Neural progenitor cell (in vitro differentiated cells): ENCODE data around the gene IMP4. TPM values are rescaled to one million over a fixed set of nuclear protein-coding genes. Genes with fewer than 3 reads are reported as not detected.

Experiments used
- DNase-seq: peaks from one replicate; pipeline ENCODE4 v3.0.0-alpha.2; 2016; ENCODE audit warnings: low spot score
- H2AFZ ChIP-seq: fragments of 200-600 bp; sonication (generic); replicated peaks from 2 replicates; pipeline ENCODE4 v1.6.1; 2016; ENCODE audit warnings: antibody characterized with exemption
- H3F3A ChIP-seq: fragments of 200-600 bp; sonication (generic); 2 replicates; pipeline ENCODE4 v1.6.1; 2016; ENCODE audit warnings: antibody characterized with exemption, low read depth
- H3K27ac ChIP-seq: fragments of 200-600 bp; sonication (generic); 2 replicates; pipeline ENCODE4 v1.5.1; 2016; ENCODE audit warnings: mild to moderate bottlenecking
- H3K27me3 ChIP-seq: fragments of 200-600 bp; sonication (generic); 2 replicates; pipeline ENCODE4 v1.6.1; 2016; ENCODE audit warnings: mild to moderate bottlenecking, moderate library complexity
- H3K36me3 ChIP-seq: fragments of 200-600 bp; sonication (generic); 2 replicates; pipeline ENCODE4 v1.5.1; 2016
- H3K4me1 ChIP-seq: fragments of 200-600 bp; sonication (generic); 2 replicates; pipeline ENCODE4 v1.6.1; 2016; ENCODE audit warnings: mixed run types
- H3K4me2 ChIP-seq: fragments of 200-600 bp; sonication (generic); 2 replicates; pipeline ENCODE4 v1.6.1; 2016
- H3K4me3 ChIP-seq: fragments of 200-600 bp; sonication (generic); 2 replicates; pipeline ENCODE4 v1.5.1; 2016
- H3K79me2 ChIP-seq: fragments of 200-600 bp; sonication (generic); 2 replicates; pipeline ENCODE4 v1.6.1; 2016; ENCODE audit warnings: low read depth
- H3K9ac ChIP-seq: fragments of 200-600 bp; sonication (generic); 2 replicates; pipeline ENCODE4 v1.6.1; 2016
- H3K9me3 ChIP-seq: fragments of 200-600 bp; sonication (generic); 2 replicates; pipeline ENCODE4 v1.5.1; 2016; ENCODE audit warnings: low read depth
- H4K20me1 ChIP-seq: fragments of 200-600 bp; sonication (generic); 2 replicates; pipeline ENCODE4 v1.6.1; 2016; ENCODE audit warnings: low read depth
- H3K27ac Mint-ChIP-seq: 3 replicates; pipeline ENCODE4 v1.8.0; 2021; ENCODE audit warnings: mixed read lengths
- H3K27me3 Mint-ChIP-seq: 2 replicates; pipeline ENCODE4 v1.8.0; 2022; ENCODE audit warnings: low read depth, mild to moderate bottlenecking, inconsistent platforms, moderate library complexity, mixed read lengths; ENCODE audit not compliant: insufficient read depth
- H3K36me3 Mint-ChIP-seq: 3 replicates; pipeline ENCODE4 v1.8.0; 2021; ENCODE audit warnings: mixed read lengths
- H3K4me1 Mint-ChIP-seq: 3 replicates; pipeline ENCODE4 v1.8.0; 2021; ENCODE audit warnings: mixed read lengths
- H3K4me3 Mint-ChIP-seq: 3 replicates; pipeline ENCODE4 v1.8.0; 2021; ENCODE audit warnings: mild to moderate bottlenecking, moderate library complexity, mixed read lengths
- H3K9me3 Mint-ChIP-seq: 3 replicates; pipeline ENCODE4 v1.8.0; 2020; ENCODE audit warnings: mixed read lengths
- CTCF ChIP-seq: fragments of 200-600 bp; sonication (generic); IDR thresholded peaks from 2 replicates; pipeline ENCODE4 v1.5.1; 2017; ENCODE audit warnings: antibody characterized with exemption, mild to moderate bottlenecking
- EZH2 ChIP-seq: fragments of 200-600 bp; sonication (generic); IDR thresholded peaks from 2 replicates; pipeline ENCODE4 v1.6.1; 2017; ENCODE audit warnings: antibody characterized with exemption, mild to moderate bottlenecking, moderate library complexity
- EZH2phosphoT487 ChIP-seq: fragments of 200-600 bp; sonication (generic); IDR thresholded peaks from 2 replicates; pipeline ENCODE4 v1.6.1; 2017; ENCODE audit warnings: antibody characterized with exemption
- total RNA-seq: library from RNA; depleted of rRNA; stranded (reverse); fragments of >200 nt; gene quantifications from 2 replicates; pipeline ENCODE4 v1.2.3, GENCODE V29; 2015; ENCODE audit warnings: low replicate concordance

Gene IMP4
- total RNA-seq, 1 donor from 2014 or later: 23.3 TPM

DNA sequence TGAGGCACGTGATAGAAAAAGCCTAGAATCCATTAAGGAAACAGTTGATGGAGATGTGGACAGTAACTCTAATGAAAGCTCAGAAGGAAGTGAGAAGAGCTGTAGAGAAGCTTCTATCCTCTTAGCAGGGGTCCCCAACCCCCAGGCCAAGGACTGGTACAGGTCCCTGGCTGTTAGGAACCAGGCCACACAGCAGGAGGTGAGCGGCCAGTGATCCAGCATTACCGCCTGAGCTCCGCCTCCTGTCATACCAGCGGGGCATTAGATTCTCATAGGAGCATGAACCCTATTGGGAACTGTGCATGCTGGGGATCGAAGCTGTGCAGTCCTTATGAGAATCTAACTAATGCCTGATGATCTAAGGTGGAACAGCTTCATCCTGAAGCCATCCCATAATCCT lies 8.7 kb upstream of the IMP4 start:
- Histone ChIP-seq H3K9me3 (no peaks in the 10 kb centered on the region), H3K4me2 (no peak overlapping the region), H3K9ac (no peak overlapping the region), H3K36me3 (no peaks in the 10 kb centered on the region), H4K20me1 (no peaks in the 10 kb centered on the region), H3F3A (peaks cover 7% of the 10 kb centered on the region), H3K79me2 (no peaks in the 10 kb centered on the region), H3K27ac (no peak overlapping the region), H2AFZ (no peak overlapping the region), H3K4me1 (peaks cover 1% of the 10 kb centered on the region), H3K4me3 (no peak overlapping the region), H3K27me3 (peaks cover 28% of the 10 kb centered on the region)
- Mint-ChIP-seq H3K36me3 (peaks cover 15% of the 10 kb centered on the region), H3K27me3 (peaks cover 24% of the 10 kb centered on the region), H3K27ac (no peak overlapping the region), H3K4me3 (no peak overlapping the region), H3K4me1 (peaks cover 14% of the 10 kb centered on the region), H3K9me3 (peaks cover 11% of the 10 kb centered on the region)
- no peak for DNase-seq
- TF ChIP-seq CTCF: no peak
- no peak for TF ChIP-seq EZH2phosphoT487
- no peak for TF ChIP-seq EZH2

GRCh38 chr2:130335226-130335625 lies 7.5 kb upstream of the IMP4 start:
- peaks cover 21% of the 10 kb centered on the region for H3K27me3 ChIP-seq
- no peak for DNase-seq
- H3K4me3 ChIP-seq: no peak overlapping the region
- no peaks in the 10 kb centered on the region for H4K20me1 ChIP-seq
- no peak overlapping the region for H2AFZ ChIP-seq
- H3K36me3 ChIP-seq: no peaks in the 10 kb centered on the region
- no peak for TF ChIP-seq CTCF
- no peak for TF ChIP-seq EZH2
- no peak for TF ChIP-seq EZH2phosphoT487
- no peak overlapping the region for H3K4me2 ChIP-seq
- Mint-ChIP-seq H3K27ac (no peak overlapping the region), H3K27me3 (peaks cover 27% of the 10 kb centered on the region), H3K4me3 (no peak overlapping the region), H3K9me3 (peaks cover 11% of the 10 kb centered on the region), H3K4me1 (peaks cover 14% of the 10 kb centered on the region), H3K36me3 (peaks cover 17% of the 10 kb centered on the region)
- no peaks in the 10 kb centered on the region for H3K79me2 ChIP-seq
- H3K9ac ChIP-seq: no peak overlapping the region
- no peaks in the 10 kb centered on the region for H3K9me3 ChIP-seq
- no peak overlapping the region for H3K27ac ChIP-seq
- no peaks in the 10 kb centered on the region for H3K4me1 ChIP-seq
- H3F3A ChIP-seq: peaks cover 7% of the 10 kb centered on the region

GRCh38 chr2:130336150-130336876 lies 6.4 kb upstream of the IMP4 start:
- Histone ChIP-seq H3K27ac (no peak overlapping the region), H3F3A (peaks cover 7% of the 10 kb centered on the region), H2AFZ (peak overlapping the region; percentile 11), H3K4me1 (peaks cover under 1% of the 10 kb centered on the region), H3K36me3 (no peaks in the 10 kb centered on the region), H3K27me3 (peaks cover 10% of the 10 kb centered on the region), H4K20me1 (no peaks in the 10 kb centered on the region), H3K4me3 (peak overlapping the region; percentile 69), H3K4me2 (peak overlapping the region; percentile 80), H3K79me2 (no peaks in the 10 kb centered on the region), H3K9me3 (no peaks in the 10 kb centered on the region), H3K9ac (no peak overlapping the region)
- Mint-ChIP-seq H3K36me3 (peaks cover 19% of the 10 kb centered on the region), H3K4me3 (peak overlapping the region; percentile 89), H3K27ac (peak overlapping the region; percentile 99), H3K27me3 (peaks cover 27% of the 10 kb centered on the region), H3K4me1 (peaks cover 18% of the 10 kb centered on the region), H3K9me3 (peaks cover 11% of the 10 kb centered on the region)
- DNase-seq: peak; percentile 50
- TF ChIP-seq EZH2 (no peak), CTCF (no peak)
